Stromal cell of bone marrow (primary cell): Measurements from ENCODE around the gene FBLN2.

ENCODE experiments used
- DNase-seq: peaks from one replicate; pipeline ENCODE4 v3.0.0-alpha.2; 2012; ENCODE audit warnings: low read depth

The FBLN2 gene

DNA sequence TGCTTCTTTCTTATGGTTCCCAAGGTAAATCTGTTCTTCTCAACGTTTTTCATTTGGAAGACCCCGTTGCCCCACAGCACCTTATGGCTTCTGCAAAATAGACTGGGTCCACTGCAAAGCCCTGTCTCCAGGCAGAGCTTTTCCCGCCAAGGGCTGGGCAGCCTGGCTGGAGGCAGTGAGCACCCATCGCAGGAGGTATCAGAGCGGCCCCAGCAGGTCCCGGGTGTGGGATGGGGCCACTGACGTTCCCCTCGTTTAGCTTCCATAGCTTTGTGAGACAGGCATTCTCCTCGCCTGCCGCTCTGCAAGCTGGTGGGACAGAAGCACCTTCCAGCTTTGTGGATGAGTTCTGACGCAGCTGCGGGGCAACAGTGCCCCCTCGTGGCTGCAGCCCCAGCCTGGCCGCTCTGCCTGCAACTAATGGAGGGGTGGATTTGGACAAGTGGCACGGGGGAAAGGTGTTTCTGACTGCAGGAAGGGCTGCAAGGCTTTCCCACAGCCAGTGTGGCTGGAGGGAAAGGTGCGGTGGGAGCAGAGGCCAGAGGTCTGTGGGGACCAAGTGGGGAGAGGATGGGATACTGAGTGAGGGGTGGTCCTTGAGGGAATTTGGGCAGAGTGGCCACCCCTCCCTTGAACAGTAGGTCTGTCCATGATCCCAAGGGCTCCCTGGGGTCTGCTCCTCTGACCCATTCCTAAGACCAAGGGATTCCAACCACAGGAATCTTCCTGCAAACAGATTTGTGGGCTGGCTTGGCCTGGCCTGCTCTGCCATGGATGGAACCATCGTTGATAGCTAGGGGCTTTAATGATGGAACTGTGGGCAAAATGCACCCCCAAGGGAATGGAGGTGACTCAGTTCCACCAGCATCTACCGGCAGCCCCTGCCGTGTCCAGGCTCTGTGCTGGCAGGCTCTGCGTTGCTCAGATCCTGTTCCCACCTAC is 99.4 kb downstream of the FBLN2 start:
- DNase-seq, result peak; percentile 65

DNA sequence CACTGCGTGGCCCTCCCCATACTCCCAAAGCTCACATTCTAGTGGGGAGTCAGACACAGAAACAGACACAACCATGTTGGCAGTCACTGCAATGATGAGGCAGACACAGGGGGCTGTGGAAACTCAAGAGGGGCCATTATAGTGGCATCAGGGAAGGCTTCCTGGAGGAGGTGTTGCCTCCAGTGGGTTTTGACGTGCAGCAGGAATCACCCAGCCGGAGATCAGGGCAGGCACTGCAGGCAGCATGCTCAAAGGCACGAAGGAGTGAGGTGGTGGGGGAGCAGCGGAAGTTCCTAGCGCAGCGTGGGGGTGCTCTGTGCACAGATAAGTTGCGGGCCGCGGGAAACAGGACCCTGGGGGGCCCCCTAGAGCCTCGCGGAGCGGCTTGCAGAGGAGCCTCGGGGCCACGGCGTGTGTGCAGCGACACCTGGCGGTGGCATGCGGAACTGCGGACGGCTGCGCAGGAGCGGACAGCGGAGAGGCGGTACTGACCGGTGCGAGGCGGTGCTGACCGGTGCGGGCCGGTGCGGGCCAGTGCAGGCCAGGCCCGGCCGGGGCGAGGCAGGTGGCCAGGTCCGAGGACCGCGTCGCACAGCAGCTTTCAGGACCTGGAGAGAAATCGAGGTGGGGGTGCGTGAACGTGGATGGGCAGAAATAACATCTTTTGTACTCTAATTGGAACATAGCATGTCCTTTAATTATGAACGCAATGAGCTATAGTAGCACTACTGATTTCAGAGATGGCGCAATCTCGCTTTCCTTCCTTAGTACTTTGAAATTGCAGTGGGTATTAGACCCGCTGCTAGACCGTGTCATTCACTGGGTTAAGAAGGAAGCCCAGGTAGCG is 101.5 kb downstream of the FBLN2 start:
- DNase-seq, result no peak

DNA sequence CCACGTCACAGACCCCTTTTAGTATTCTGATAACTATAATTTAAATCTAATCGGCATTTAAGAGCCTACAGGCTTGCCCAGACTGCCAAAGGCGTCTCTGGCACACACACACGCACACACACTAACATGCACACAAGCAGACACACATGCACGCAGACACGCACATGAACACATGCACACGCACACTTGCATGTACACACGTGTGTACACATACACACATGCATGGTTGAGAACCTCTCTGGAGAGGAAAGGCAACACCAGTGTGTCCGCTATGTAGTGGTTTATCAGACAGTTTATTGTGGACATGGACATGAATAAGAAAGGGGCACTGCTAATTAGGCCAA is 102.1 kb downstream of the FBLN2 start:
- DNase-seq, result no peak

GRCh38 chr3:13651775-13652428 is 103.0 kb downstream of the FBLN2 start:
- no peak for DNase-seq

DNA sequence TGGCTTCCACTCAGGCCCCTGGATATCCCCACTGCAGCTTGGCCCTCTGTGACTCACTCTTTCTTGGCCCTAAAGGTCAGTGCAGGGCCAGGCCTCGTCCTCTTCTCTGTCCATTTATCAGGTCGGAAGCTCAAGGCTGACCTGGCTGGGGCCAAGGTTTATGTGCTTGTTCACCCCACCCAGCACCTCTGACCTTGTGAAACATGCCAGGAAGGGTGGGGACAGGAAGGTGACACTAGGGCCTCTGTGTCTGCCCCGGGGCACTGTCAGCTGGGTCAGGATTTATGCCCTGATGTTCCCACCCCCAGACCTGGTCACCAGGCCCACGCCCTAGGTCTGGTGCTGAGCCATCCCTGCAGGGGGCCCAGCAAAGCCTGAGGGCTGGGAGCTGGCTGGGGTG is 103.8 kb downstream of the FBLN2 start:
- no peak for DNase-seq

- no peak for DNase-seq
Observed at GRCh38 chr3:13653631-13654279, 104.8 kb downstream of the FBLN2 start.

DNA sequence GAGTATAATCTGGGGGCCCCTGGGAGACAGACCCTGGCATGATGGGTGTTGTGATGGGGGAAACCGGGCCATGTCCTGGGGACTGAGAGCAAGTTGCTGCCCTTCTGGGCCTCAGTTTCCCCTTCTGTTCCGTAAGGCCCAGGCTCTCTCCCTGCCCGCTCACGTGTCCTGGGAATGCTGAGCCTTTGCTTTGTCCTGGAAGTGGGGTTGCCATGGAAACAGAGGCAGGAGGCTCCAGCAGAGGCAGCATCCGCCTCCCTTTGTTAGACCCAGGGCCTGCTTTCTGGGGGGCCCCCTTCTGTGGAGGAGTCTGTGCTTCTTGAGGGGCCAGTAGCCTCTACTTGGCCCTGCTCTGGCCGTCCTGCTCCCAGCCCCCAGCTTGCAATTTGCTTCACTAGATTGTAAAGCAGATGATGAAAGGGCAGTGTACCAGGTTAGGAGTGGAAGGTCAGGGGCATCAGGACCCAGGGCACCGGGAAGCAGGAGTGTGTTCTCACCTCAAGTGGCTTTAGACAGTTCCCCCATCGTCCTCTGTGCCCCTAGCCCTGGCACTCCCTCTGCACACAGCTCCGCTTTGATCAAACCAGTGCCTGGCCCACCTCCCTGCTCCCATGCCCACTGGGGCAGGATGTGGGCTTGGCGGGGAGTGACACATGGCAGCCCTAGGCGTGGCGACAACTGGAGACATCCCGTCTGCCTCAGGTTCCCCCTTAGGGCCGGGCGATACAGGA is 105.6 kb downstream of the FBLN2 start:
- no peak for DNase-seq

GRCh38 chr3:13655061-13655913 is 106.4 kb downstream of the FBLN2 start:
- no peak for DNase-seq

DNA sequence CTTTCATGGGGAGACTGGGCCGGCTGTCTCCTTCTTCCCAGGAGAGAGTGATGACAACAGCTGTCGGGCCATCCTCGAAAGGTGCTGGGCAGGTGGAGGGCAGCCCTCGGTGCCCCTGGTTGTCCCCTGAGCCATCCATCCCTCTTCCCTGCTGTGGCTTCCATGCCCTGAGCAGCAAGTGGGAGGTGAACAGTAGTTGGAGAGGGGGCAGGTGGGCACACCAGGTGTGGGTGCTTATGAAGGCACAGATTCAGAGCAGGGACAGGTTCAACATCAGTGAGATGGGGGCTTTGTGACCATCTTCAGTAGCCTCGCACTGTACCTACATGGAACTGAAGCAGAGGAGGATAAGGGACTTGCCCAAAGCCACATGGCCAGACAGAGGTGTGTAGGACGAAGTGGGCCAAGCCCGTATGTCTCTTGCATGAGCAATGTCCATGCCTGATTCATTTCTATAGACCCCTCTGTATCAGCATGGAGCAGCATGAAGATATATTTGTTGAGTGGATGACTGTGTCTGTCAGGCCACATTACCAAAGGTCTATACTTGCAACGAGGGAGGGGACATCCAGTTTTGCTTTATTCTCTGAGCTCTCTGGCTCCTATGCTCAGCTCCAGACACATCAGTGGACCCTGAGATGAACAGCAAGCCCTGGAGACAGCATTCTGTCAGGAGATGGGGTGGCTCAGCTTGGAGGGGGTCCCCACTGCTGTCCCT is 107.8 kb downstream of the FBLN2 start:
- DNase-seq, result no peak

- DNase-seq, result no peak
Observed at GRCh38 chr3:13657660-13658435, 108.9 kb downstream of the FBLN2 start.

DNA sequence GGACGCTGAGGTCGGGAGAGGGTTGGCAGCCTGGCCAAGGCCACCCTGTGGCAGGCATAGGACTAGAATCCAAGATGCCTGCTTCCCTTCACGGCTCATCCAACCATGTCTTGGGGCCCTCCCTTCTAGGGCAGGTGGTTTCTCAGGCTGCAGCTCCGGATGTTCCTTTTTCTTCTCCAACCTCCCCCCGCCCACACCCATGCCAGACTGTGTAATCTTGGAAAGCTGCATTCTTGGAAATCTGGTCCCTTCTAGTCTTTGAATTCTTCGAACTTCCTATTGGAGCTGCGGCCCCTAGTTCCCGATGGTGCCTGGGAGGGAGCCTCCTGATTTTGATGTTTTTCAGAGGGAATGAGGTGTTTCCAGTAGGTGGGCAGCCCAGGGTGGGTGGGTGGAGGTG is 109.8 kb downstream of the FBLN2 start:
- DNase-seq, result no peak

DNA sequence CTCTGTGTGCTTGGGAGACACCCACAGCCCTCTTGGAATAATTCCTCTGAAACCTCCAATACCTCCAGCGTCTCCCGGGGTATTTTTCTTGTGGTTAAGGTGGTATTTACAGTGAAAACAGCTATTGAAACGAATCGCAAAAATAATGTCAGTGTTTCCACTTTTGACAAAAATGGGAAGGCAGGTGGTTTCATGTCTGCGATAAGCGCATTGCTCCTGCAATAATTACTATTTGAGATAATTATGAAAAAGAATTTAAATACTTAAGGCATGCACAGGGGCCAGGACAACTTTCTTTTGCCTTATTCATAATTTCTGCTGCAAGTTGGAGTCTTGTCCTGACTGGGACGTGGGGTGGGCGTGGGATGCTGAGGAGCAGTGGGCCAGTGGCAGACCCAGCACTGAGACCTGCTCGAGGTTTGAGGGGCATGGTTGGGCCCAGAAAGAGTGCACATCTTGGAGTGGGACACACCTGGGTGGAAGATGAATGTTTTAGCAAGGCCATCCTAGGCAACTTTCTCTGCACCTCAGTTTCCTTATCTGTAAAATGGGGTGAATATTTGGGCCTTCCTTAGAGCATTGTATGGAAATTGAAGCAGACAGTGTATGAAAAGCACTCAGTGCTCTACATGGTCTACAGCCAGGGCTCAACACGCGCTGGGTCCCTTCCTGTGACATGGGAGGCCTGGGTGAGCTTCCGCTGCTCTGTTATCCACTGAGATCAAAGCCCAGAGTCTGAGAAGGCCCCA is 110.5 kb downstream of the FBLN2 start:
- DNase-seq, result no peak

DNA sequence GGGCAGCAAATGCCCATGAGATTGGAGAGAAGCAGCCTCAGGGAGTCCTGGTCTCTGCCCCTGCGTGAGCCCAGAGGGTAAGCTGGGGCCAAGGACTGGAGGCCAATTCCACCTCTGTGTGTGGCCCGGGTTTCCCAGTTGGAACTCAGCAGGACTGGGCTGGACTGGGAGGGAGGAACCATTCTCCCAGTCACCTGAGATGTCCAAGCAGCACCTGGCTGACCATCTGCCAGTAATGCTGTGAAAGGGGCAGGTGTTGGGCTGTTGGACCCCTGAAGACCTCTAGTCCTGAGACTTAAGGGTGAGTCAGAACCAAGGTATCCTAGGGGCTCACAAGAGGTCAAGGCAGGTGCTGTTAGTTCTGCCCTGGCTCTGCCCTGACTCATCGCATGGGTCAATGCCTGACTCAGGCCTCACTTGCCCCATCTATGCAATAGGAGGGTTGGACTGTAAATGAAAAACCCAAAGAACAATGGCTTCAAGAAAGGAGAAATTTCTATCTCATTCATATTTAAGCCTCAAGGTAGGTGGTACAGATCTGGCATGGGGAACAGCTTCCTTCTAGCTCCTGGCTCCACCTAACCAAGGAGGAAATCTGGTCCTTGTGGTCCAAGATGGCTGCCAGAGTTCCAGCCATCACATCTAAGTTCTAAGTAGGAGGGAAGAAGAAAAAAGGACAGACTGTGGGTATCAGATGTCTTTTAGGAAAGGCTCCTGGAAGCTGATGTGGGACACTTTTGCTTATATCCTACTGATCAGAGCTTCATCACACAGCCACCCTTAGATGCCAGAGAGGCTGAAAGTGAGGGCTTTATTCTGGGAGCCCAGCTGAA is 111.3 kb downstream of the FBLN2 start:
- no peak for DNase-seq

DNA sequence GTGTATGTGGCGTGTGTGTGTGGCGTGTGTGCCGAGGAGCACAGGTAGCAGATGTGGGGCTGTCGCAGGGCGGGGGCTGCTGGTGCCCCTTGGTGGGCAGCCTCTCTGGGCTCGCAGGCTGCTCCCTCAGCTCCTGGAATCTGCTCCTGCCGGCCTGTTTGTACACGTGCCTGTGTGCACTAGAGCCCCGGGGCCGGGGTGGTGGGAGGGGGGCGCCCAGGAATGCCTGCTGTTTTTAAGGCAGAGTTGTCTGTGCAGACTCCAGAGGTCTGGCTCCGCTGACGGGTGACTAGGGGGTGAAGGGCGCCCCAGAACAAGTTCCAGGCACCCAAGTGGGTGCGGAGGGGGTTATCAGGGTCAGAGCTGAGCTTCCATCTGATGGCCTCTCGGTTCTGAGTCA is 112.2 kb downstream of the FBLN2 start:
- DNase-seq, result no peak

DNA sequence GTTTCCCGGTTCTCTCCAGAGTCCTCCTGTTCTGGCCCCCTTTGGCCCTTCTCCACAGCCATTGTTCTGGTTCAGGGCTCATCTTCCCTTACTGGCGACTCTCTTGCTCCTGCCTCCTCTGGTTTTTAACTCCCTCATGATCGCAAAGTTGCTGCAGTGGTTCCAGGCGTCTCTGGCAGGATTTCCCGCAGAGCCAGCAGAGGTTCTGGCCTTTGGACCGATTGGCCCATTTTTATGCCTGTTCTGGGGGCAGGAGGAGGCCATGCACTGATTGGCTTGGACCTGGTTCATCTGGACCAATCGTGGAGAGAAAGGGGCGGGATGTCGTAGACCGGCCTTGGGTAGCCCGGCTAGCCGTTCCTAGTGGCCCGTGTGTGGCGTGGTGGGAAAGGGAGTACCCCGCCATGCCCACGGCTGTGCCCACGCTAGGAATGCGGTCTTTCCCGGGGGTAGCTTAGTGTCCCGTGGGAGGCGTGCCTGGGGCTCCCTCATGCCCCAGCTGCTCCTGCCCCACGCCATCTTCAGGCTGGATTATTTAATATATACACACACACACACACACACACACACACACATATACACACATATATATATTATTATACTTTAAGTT is 113.4 kb downstream of the FBLN2 start:
- no peak for DNase-seq

DNA sequence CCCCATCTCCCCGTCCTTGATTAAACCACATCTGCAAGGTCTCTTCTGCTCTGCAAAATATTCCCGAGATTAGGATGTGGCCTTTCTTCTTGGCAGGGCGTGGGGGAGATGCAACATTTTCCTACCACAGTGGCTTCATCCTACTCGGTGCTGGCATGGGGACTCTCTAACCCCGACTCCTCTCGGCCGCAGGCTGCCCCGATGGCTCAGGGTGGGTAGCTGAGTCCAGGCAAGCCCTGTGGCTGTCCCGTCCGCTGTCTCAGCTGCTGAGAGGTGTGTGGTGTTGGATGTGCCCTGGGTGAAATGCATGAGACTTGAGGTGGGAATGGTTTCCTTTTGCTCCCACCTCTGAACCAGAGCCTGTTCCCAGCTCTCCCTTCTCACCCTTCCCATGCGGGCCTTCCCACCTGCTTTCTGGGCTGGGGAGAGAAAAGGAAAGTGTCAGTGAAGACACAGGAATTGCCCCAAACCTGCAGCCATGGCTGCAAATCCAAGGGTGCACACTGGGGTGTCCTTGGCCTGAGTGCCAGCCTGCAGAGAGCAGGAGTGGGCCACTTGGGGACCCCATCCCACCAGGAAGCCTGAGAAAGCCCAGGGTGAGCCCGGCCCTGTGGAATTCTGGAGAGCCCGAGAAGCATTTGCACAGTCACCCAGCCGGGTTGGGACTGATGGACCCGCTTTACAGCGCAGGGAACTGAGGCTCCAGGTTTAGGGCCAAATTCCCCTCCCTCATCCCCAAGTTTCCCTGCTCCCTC is 115.0 kb downstream of the FBLN2 start:
- DNase-seq, result no peak
